CD14-positive monocyte (primary cell): ENCODE measurements around the gene PTOV1. TPM values are rescaled to one million over a fixed set of nuclear protein-coding genes. Genes with fewer than 3 reads are reported as not detected.

Source experiments
- DNase-seq, 3 donors: peaks; one replicate each; pipeline ENCODE4 v3.0.0-alpha.2; 2011 to 2022
- H2AFZ ChIP-seq: 2 replicates; pipeline ENCODE4 v1.6.0; 2012; ENCODE audit warnings: mild to moderate bottlenecking, low read depth, low read length, inconsistent platforms; ENCODE audit not compliant: insufficient read depth, poor library complexity, severe bottlenecking
- H3K27ac ChIP-seq, 2 donors: 1 replicate in 1 of 2; 2 replicates in 1 of 2; pipeline ENCODE4 v1.5.1; 2012 to 2013; ENCODE audit warnings: low read length in 2 of 2, control low read depth in 1 of 2, inconsistent platforms in 1 of 2, low read depth in 1 of 2, mild to moderate bottlenecking in 1 of 2
- H3K27me3 ChIP-seq, 2 donors: one replicate each; pipeline versions ENCODE4 v1.6.0 to v1.6.1; 2011 to 2013; ENCODE audit warnings: low read length in 2 of 2; ENCODE audit not compliant: control insufficient read depth in 2 of 2, insufficient read depth in 2 of 2
- H3K36me3 ChIP-seq, 2 donors: replicated peaks in 1 of 2; 1 replicate in 1 of 2; 2 replicates in 1 of 2; pipeline versions ENCODE4 v1.5.1 to v1.6.1; 2012 to 2013; ENCODE audit warnings: low read length in 2 of 2, control low read depth in 1 of 2, inconsistent platforms in 1 of 2, mild to moderate bottlenecking in 1 of 2; ENCODE audit not compliant: insufficient read depth in 2 of 2, control insufficient read depth in 1 of 2
- H3K4me1 ChIP-seq, 2 donors: 1 replicate in 1 of 2; 2 replicates in 1 of 2; pipeline versions ENCODE4 v1.5.1 to v1.6.1; 2012 to 2013; ENCODE audit warnings: low read length in 2 of 2, control low read depth in 1 of 2, inconsistent platforms in 1 of 2, mild to moderate bottlenecking in 1 of 2, moderate library complexity in 1 of 2; ENCODE audit not compliant: insufficient read depth in 2 of 2, control insufficient read depth in 1 of 2
- H3K4me2 ChIP-seq: replicated peaks from 2 replicates; pipeline ENCODE3; 2012; ENCODE audit warnings: low read length, moderate library complexity, mild to moderate bottlenecking; ENCODE audit not compliant: poor library complexity, severe bottlenecking; ENCODE audit errors: extremely low read depth
- H3K4me3 ChIP-seq, 3 experiments: fragments of 200-600 bp in 1 of 3; sonication (generic) in 1 of 3; replicated peaks in 1 of 3; 1 replicate in 2 of 3; 2 replicates in 1 of 3; pipeline ENCODE4 v1.5.1; 2011 to 2013; ENCODE audit warnings: low read length in 3 of 3, mild to moderate bottlenecking in 3 of 3, control low read depth in 2 of 3, low read depth in 2 of 3, inconsistent platforms in 1 of 3, moderate library complexity in 1 of 3
- H3K79me2 ChIP-seq: 2 replicates; pipeline ENCODE4 v1.6.0; 2012; ENCODE audit warnings: mild to moderate bottlenecking, control low read depth, inconsistent platforms, low read length, moderate library complexity; ENCODE audit not compliant: insufficient read depth
- H3K9ac ChIP-seq: 2 replicates; pipeline ENCODE4 v1.6.0; 2017; ENCODE audit warnings: low read length, mild to moderate bottlenecking; ENCODE audit not compliant: insufficient read depth, poor library complexity, severe bottlenecking
- H3K9me3 ChIP-seq, 2 donors: replicated peaks in 1 of 2; 1 replicate in 1 of 2; 2 replicates in 1 of 2; pipeline versions ENCODE4 v1.5.1 to v1.6.1; 2012 to 2013; ENCODE audit warnings: low read length in 2 of 2, control low read depth in 1 of 2; ENCODE audit not compliant: control insufficient read depth in 1 of 2, insufficient read depth in 1 of 2
- H4K20me1 ChIP-seq: 2 replicates; pipeline ENCODE4 v1.6.0; 2012; ENCODE audit warnings: mild to moderate bottlenecking, low read length, control low read depth, moderate library complexity; ENCODE audit not compliant: insufficient read depth
- H3K27ac Mint-ChIP-seq, 7 donors: one replicate each; pipeline ENCODE4 v1.8.0; 2020; ENCODE audit warnings: mild to moderate bottlenecking in 7 of 7, mixed read lengths in 7 of 7, moderate library complexity in 6 of 7, inconsistent platforms in 2 of 7
- H3K27me3 Mint-ChIP-seq, 3 donors: one replicate each; pipeline ENCODE4 v1.8.0; 2021 to 2022; ENCODE audit warnings: low read depth in 3 of 3, mild to moderate bottlenecking in 3 of 3, mixed read lengths in 3 of 3, moderate library complexity in 3 of 3, inconsistent platforms in 1 of 3
- H3K36me3 Mint-ChIP-seq, 2 donors: one replicate each; pipeline ENCODE4 v1.8.0; 2020; ENCODE audit warnings: mixed read lengths in 2 of 2, inconsistent platforms in 1 of 2, mild to moderate bottlenecking in 1 of 2
- H3K4me1 Mint-ChIP-seq: one replicate; pipeline ENCODE4 v1.8.0; 2020; ENCODE audit warnings: mild to moderate bottlenecking, mixed read lengths
- H3K4me3 Mint-ChIP-seq, 2 donors: one replicate each; pipeline ENCODE4 v1.8.0; 2020; ENCODE audit warnings: mild to moderate bottlenecking in 2 of 2, mixed read lengths in 2 of 2, moderate library complexity in 1 of 2
- H3K9me3 Mint-ChIP-seq, 7 donors: one replicate each; pipeline ENCODE4 v1.8.0; 2020 to 2022; ENCODE audit warnings: mixed read lengths in 7 of 7, mild to moderate bottlenecking in 6 of 7, moderate library complexity in 6 of 7, inconsistent platforms in 2 of 7
- WGBS: methylation state at CpG from one replicate; pipeline ENCODE4 v1.1.5; 2013; ENCODE audit warnings: missing lambda C conversion rate; ENCODE audit not compliant: insufficient coverage; 5-methylcytosine and 5-hydroxymethylcytosine counted together
- intact Hi-C, 2 donors: fragments of 100-400 bp; cut with micrococcal nuclease; formaldehyde crosslinking; loops; one replicate each; pipeline versions ENCODE4 v1.15.0 to v1.15.1; 2023
- polyA plus RNA-seq, 3 donors: library from polyadenylated mRNA; depleted of rRNA in 1 of 3; unstranded in 2 of 3; stranded (reverse) in 1 of 3; fragments of 300-500 nt in 2 of 3; fragments of >200 nt in 1 of 3; fragmentation: Illumina TruSeq in 2 of 3; gene quantifications; 1 replicate in 2 of 3; 2 replicates in 1 of 3; pipeline ENCODE4 v1.2.3, GENCODE V29; 2012 to 2021
- TF ChIP-seq, protein P1 (sequence below): fragments of 200-600 bp; IDR thresholded peaks from one replicate; pipeline ENCODE4 v1.8.0; 2022; ENCODE audit warnings: antibody characterized with exemption, mild to moderate bottlenecking

Gene PTOV1
- polyA plus RNA-seq, 3 donors, result 18.3 to 67.9 (median 31.2) TPM

DNA sequence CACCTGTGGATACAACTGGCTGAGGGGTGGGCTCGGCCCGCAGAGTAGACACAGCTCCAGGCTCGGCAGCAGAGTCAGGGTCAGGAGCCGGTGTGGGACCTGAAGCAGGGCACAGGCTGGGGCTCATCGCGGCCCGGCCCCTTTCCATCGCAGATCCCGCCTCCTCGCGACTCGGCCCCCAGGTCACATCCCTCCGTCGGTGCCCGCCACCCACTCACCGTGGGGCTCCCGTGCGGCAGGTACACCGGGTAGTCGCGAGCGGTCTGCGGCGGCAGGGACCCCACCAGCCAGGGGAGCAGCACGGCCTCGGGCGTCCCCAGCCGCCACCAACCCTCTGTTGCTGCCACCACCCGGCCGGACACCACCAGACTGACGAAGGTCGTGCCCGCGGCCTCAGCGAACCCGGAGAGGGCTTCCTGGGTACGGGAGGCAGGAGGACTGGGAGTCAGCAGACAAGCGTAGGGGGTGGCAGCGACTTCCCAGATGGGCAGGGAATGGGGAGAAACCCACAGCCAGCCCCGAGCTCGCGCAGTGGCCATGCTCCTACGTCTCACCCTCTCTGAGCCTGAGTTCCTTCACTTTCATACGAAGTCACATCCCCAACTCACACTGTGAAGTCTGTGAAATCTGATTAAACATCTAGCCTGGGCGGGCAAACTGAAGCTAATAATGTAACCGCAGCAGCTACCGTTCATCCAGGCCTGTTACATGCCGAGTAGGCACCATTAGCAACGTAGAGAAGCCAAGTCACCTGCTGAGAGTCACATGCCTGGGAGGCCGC lies 41.6 kb upstream of the PTOV1 start:
- H3K4me1 Mint-ChIP-seq, result peaks cover 42% of the 10 kb centered on the region
- peak overlapping the region; percentile 11 to 60 for H3K27ac ChIP-seq
- H3K4me3 Mint-ChIP-seq, result peak overlapping the region; percentile 89 to 94
- peak; percentile 34 to 56 (median 39) for DNase-seq
- peak overlapping the region; percentile 75 for H3K9ac ChIP-seq
- no peaks in the 10 kb centered on the region for H3K9me3 ChIP-seq
- H3K79me2 ChIP-seq, result no peaks in the 10 kb centered on the region
- peaks cover 37 to 52% of the 10 kb centered on the region in 2 donors for H3K4me1 ChIP-seq
- H3K36me3 Mint-ChIP-seq, result peaks cover 17 to 23% of the 10 kb centered on the region in 2 donors
- no peaks in the 10 kb centered on the region for H3K9me3 Mint-ChIP-seq
- peak overlapping the region; percentile 66 to 93 (median 83) for H3K4me3 ChIP-seq
- no peaks in the 10 kb centered on the region for H3K27me3 ChIP-seq
- peaks cover 0 to 4% (median 0%) of the 10 kb centered on the region in 3 donors for H3K27me3 Mint-ChIP-seq
- H3K36me3 ChIP-seq, result peaks cover 19 to 26% of the 10 kb centered on the region in 2 donors
- 9% methylated on average over 49 of the region's 50 CpGs for WGBS
- H3K27ac Mint-ChIP-seq, result peak overlapping the region; percentile 63 to 93 (median 89)
- peak overlapping the region; percentile 95 for H2AFZ ChIP-seq
- TF ChIP-seq, protein P1, sequence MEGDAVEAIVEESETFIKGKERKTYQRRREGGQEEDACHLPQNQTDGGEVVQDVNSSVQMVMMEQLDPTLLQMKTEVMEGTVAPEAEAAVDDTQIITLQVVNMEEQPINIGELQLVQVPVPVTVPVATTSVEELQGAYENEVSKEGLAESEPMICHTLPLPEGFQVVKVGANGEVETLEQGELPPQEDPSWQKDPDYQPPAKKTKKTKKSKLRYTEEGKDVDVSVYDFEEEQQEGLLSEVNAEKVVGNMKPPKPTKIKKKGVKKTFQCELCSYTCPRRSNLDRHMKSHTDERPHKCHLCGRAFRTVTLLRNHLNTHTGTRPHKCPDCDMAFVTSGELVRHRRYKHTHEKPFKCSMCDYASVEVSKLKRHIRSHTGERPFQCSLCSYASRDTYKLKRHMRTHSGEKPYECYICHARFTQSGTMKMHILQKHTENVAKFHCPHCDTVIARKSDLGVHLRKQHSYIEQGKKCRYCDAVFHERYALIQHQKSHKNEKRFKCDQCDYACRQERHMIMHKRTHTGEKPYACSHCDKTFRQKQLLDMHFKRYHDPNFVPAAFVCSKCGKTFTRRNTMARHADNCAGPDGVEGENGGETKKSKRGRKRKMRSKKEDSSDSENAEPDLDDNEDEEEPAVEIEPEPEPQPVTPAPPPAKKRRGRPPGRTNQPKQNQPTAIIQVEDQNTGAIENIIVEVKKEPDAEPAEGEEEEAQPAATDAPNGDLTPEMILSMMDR, result no peak
- H3K4me2 ChIP-seq, result peak overlapping the region; percentile 96
- H4K20me1 ChIP-seq, result peaks cover 27% of the 10 kb centered on the region
- intact Hi-C loops, result loop anchor here (2.0 to 5.0 kb wide), 2 partner anchors 42 to 43 kb away; partner anchors contain the start of gene AP2A1 (in 2 of the 2)

DNA sequence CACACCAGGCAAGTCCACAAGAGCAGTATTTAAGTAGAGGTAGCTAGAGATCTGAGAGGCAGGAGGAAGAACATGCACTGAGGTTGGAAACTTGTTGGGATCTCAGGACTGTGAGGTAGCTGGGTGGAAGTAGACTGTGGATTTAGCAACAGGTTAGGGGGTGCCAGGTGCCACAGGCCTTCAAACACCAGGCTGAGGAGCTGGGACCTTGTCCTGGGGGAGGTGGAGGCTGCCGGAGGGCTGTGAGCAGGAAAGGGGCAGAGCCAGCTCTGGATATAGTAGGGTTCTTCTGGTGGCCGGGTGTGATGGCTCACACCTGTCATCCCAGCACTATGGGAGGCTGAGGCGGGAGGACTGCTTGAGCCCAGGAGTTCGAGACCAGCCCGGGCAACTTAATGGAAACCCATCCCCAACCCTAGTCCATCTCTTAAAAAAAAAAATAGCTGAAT lies 41.0 kb upstream of the PTOV1 start:
- Histone ChIP-seq H3K4me1 (peaks cover 37 to 52% of the 10 kb centered on the region in 2 donors), H2AFZ (peak overlapping the region; percentile 95), H3K4me2 (peak overlapping the region; percentile 96), H3K79me2 (no peaks in the 10 kb centered on the region), H3K9ac (peak overlapping the region; percentile 75), H3K9me3 (no peaks in the 10 kb centered on the region), H4K20me1 (peaks cover 20% of the 10 kb centered on the region), H3K27me3 (no peaks in the 10 kb centered on the region), H3K4me3 (peak overlapping the region in 1 of 3 experiments; percentile 93), H3K27ac (peak overlapping the region; percentile 11 to 60), H3K36me3 (peaks cover 13 to 20% of the 10 kb centered on the region in 2 donors)
- DNase-seq, result no peak
- H3K27me3 Mint-ChIP-seq, result peaks cover 0 to 4% (median 0%) of the 10 kb centered on the region in 3 donors
- intact Hi-C loops, result loop anchor here (2.0 to 5.0 kb wide), 3 partner anchors 43 to 57 kb away; partner anchors contain the start of genes AP2A1 (in 2 of the 2) and PNKP (in 1 of the 2)
- H3K4me1 Mint-ChIP-seq, result peaks cover 42% of the 10 kb centered on the region
- 100% methylated on average over 1 of the region's 5 CpGs for WGBS
- no peaks in the 10 kb centered on the region for H3K9me3 Mint-ChIP-seq
- peak overlapping the region in 5 of 7 donors; percentile 31 to 90 (median 79) for H3K27ac Mint-ChIP-seq
- H3K4me3 Mint-ChIP-seq, result peak overlapping the region; percentile 89 to 94
- peaks cover 12 to 18% of the 10 kb centered on the region in 2 donors for H3K36me3 Mint-ChIP-seq
- TF ChIP-seq, protein P1, result no peak
